DOHH2 (cell line): ENCODE measurements around the gene KIF1C.

Experiments
- EZH2phosphoT487 ChIP-seq: fragments of 200-600 bp; sonication (generic); IDR thresholded peaks from 2 replicates; pipeline ENCODE4 v1.6.1; 2017; ENCODE audit warnings: borderline replicate concordance, mild to moderate bottlenecking, antibody characterized with exemption, low read length, moderate library complexity, mixed read lengths
- TF ChIP-seq, protein P1 (sequence below): fragments of 200-600 bp; sonication (generic); IDR thresholded peaks from one replicate; pipeline ENCODE4 v1.5.1; 2014; ENCODE audit warnings: antibody characterized with exemption, mild to moderate bottlenecking, low read depth, low read length; ENCODE audit not compliant: poor library complexity, severe bottlenecking

DNA sequence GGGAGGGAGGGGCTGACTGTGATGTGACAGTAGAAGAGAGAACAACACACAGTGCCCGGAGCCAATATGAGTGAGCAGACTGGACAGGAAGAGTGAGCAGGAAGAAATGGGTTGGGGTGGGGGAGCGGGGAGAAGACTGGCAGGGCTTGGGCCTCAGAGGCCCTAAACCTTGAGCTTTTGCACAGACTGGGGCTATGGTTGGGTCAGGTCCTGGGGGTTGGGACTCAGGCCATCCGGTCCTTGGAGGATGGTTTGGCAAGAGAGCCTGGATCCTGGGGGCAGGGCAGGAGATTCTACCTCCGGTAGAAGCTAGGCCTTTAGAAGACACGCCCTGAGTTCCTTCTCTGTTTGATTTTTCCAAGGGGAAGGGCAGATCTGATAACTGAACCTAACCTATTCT lies 11.3 kb upstream of the KIF1C start:
- TF ChIP-seq, protein P1, sequence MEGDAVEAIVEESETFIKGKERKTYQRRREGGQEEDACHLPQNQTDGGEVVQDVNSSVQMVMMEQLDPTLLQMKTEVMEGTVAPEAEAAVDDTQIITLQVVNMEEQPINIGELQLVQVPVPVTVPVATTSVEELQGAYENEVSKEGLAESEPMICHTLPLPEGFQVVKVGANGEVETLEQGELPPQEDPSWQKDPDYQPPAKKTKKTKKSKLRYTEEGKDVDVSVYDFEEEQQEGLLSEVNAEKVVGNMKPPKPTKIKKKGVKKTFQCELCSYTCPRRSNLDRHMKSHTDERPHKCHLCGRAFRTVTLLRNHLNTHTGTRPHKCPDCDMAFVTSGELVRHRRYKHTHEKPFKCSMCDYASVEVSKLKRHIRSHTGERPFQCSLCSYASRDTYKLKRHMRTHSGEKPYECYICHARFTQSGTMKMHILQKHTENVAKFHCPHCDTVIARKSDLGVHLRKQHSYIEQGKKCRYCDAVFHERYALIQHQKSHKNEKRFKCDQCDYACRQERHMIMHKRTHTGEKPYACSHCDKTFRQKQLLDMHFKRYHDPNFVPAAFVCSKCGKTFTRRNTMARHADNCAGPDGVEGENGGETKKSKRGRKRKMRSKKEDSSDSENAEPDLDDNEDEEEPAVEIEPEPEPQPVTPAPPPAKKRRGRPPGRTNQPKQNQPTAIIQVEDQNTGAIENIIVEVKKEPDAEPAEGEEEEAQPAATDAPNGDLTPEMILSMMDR = no peak
- TF ChIP-seq EZH2phosphoT487 = no peak
